ENCODE data around the gene C19orf12.
"Not testable (repeated sequence)": the region's sequence is repeated elsewhere in the genome, so short reads cannot be mapped to it uniquely, and the experiment has no call there.

Gene C19orf12

DNA sequence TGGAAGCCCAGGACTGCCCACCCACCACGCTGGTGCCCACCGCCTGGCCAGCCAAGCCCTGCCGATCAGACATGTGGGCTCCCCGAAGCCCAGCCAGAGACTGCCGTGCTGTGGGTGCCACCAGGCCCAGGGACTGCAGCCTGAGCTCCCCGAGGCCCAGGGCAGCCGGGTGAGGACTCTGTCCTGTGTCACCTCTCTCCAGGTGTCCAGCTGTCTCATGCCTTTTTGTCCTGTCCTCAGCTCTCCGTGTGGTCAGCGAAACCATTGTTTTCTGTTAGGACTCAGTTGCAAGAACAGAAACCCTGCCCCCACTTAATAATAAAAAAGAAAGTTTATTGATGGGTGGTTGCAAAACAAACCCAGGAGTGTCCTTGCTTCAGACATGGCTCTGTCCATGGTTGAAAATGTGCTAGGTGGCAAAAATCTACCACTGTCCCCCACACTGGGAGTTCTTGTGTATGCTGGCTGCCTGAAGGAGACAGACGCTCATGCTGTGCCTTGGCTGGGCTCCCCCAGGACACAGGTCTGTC, 39.9 kb downstream of the C19orf12 start:
- DNase-seq: no peak

- DNase-seq: no peak
Measured at GRCh38 chr19:29674374-29675119, 40.5 kb downstream of the C19orf12 start.

GRCh38 chr19:29673451-29674371, 41.4 kb downstream of the C19orf12 start:
- no peak for DNase-seq

- no peak for DNase-seq
Measured at GRCh38 chr19:29672933-29673336, 42.1 kb downstream of the C19orf12 start.

DNA sequence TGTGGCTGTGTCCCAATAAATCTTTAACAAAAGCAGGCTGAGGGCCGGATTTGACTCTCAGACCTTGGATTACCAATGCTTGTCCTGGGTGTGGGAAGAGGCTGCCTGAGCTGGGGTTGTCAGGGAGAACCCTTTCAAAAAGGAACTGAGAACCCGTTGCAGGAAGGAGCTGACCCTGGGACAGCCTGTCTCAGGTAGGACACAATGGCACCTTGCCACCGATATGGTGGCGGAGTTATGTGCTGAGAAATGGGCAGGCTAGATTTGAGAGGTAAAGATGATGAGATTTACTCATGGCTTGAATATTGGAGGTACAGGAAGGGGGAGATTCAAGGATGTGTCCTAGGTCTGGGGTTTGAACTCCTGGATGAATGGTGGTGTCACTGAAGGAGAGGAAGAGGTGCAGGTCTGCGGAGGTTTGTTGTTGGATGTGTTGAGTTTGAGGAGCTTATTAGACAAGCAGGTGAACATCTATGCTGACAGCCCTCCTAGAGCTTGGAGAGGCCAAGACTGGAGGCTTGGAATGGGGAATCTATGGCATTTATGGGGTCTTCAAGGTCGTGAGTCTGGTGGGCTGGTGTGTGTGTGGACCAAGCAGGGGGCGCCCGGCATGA, 42.6 kb downstream of the C19orf12 start:
- DNase-seq: no peak

- DNase-seq: no peak
Measured at GRCh38 chr19:29671393-29672160, 43.5 kb downstream of the C19orf12 start.

DNA sequence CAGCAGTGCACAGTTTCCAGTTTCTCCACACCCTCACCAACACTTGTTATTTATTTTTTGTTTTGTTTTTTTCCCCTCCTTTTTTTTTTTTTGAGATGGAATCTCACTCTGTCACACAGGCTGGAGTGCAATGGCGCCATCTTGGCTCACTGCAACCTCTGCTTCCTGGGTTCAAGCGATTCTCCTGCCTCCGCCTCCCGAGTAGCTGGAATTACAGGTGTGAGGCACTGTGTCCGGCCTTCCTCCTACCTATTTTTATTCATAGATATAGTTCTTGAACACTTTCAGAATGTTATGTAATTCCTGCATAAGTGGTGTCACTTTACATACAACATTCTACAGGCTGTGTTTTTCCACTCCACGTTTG, 44.1 kb downstream of the C19orf12 start:
- DNase-seq: not testable (repeated sequence)

- DNase-seq: no peak
Measured at GRCh38 chr19:29670255-29670654, 44.8 kb downstream of the C19orf12 start.

- DNase-seq: no peak
Measured at GRCh38 chr19:29668746-29669609, 46.1 kb downstream of the C19orf12 start.

DNA sequence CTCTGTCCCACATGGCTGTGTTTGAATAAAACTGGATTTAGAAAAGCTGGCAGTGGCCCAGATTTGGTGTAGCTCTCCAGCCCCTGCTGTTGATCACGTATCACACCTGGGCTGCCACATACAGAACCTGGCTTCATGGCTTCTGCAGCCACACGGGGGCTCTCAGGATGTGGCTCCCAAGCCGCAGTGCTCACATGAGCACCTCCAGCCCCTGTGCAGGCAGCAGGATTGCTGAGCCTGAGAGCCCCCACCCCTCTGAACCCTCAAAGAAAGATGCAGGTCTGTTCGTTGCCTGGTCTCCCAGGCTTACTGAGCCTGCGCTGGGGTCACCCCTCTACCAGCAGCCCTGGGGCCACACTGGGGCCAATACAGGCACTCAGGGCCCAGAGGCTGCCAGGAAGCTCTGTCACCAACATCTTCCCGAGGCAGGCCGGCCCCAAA, 47.1 kb downstream of the C19orf12 start:
- DNase-seq: no peak

DNA sequence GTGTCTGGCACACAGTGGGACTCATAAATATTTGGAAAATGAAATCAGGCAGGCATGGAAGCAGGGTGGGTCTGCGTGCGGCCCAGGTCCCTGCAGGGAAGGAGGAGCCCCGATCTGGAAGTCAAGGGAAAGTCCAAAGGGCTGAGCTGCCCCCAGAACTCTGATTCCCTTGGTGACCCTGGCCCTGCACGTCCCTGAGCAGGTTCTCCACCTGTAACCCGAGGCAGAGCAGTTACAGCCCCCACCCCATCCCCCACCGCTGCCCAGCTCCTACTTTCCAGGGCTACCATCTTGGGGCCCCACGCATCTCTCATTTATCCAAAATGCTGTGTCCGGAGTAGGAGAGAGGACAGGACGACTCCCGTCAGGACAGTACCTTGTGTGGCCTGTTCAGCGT, 47.7 kb downstream of the C19orf12 start:
- no peak for DNase-seq

DNA sequence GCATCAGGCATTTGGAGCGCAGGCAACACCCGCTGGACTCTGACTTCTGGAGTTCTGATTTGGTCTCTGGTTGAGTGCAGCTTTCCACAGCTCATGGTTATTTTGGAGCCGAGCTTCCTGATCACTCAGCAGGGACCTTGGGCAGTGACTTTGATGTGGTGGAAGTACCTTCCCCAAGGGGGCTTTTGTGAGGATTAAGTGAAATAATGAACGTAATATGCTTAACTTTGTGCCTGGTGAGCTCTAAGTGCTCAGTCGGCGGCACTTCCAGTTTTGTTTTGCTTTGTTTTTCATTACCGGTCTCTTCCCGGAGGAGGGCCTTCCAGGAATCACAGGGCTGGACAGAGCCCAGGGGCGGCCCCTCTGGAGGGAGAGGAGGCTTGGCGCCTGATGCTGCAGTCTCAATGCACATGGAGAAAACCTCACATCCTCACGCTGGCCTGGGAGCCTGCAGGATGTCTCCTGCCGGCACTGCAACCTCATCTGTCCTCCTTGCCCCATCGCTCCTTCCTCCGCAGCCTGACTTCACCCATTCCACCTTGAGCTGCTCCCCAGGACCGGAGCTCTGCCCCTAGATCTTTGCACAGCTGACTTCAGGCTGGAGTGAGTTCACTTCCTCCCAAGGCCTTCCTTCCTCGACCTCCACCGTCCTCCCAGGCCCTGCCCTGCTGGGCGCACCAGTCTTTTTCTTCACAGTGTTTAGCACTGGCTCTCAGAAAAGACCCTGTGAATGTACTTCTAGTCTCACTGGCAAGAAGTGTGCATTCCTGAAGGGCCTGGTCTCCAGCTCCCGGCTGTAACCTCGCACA, 48.3 kb downstream of the C19orf12 start:
- no peak for DNase-seq

GRCh38 chr19:29665826-29666577, 49.1 kb downstream of the C19orf12 start:
- no peak for DNase-seq

GRCh38 chr19:29665215-29665825, 49.7 kb downstream of the C19orf12 start, which contains the start of gene PLEKHF1:
Gene PLEKHF1 (plus strand): TSS chr19:29665461. CDS start chr19:29673840, 8,379 bp downstream.
- no peak for DNase-seq

DNA sequence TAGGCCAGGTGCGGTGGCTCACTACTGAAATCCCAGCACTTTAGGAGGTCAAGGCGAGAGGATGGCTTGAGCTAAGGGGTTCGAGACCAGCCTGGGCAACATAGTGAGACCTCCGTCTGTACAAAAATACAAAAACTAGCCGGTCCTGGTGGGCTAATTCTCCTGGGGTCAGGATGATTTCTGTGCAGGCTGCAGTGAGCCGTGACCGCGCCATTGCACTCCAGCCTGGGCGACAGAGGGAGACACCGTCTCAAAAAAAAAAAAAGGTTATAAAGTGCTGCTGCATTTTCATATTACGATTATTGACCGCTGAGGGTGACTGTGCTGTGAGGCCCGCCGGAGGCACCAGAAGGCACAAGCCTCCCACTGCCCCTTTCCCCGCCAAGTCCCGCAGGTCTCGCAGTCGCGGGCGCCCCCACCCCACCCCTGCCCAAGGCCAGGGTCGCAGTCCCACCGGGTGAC, 50.3 kb downstream of the C19orf12 start:
- no peak for DNase-seq

DNA sequence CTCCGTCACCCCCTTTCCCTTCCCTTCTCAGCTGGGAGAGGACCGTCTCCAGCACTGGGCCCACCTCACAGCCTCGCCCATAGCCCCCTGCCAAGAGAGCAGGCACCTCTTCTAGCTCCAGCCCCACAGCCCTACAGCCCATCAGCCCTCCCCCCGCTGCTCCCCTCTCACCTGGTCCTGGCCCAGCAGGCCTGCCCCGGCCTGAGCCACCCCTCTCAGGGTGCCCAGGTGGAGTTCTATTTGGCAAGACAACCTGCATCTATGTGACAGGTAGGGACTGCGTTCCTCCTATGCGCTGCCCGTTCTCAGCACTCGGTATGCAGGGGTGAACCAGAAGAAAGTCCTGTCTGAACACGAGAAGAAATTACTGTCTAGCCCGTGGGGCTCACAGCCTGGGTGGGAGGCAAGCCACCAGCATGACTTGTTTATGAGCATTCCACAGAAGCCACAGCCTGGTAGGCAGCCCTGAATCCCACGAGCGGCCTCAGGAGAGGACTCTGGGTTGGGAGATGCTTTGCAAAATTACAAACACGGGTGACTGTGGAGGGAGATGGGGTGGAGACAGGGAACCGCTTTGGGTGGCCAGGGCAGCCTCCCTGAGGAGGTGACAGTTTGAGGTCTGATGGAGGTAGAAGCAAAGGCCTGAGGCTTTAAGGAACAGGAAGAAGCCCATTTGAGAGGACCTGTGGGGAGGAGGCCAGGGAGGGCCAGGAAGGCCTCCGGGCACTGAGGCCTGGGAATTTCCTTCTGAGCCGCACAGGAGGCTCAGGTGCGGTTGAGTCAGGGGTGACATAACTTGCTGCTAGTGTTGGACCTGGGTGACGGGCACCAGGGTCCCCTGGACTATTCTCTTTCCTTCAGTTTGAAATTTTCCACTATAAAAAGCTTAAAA, 51.0 kb downstream of the C19orf12 start:
- no peak for DNase-seq

- no peak for DNase-seq
Measured at GRCh38 chr19:29662604-29663404, 52.3 kb downstream of the C19orf12 start.
